H9 (cell line): ENCODE measurements around the gene METTL1. TPM values are rescaled to one million over a fixed set of nuclear protein-coding genes. Genes with fewer than 3 reads are reported as not detected.

Experiments used
- DNase-seq: peaks from one replicate; pipeline ENCODE4 v3.0.0-alpha.2; 2017
- H2AFZ ChIP-seq: one replicate; pipeline ENCODE4 v1.6.1; 2013; ENCODE audit warnings: mild to moderate bottlenecking, low read length, control low read depth, moderate library complexity
- H2AK5ac ChIP-seq: 2 replicates; pipeline ENCODE4 v1.6.1; 2013; ENCODE audit warnings: low read length, control low read depth, mixed read lengths; ENCODE audit not compliant: insufficient read length
- H2BK120ac ChIP-seq: one replicate; pipeline ENCODE4 v1.6.1; 2013; ENCODE audit warnings: low read depth, mild to moderate bottlenecking, low read length, control low read depth, inconsistent platforms; ENCODE audit not compliant: poor library complexity, severe bottlenecking
- H2BK12ac ChIP-seq: 2 replicates; pipeline ENCODE4 v1.6.1; 2013; ENCODE audit warnings: low read length, control low read depth, mixed read lengths, low read depth; ENCODE audit not compliant: insufficient read length
- H2BK15ac ChIP-seq: 2 replicates; pipeline ENCODE4 v1.6.1; 2013; ENCODE audit warnings: low read depth, low read length, control low read depth
- H2BK20ac ChIP-seq: one replicate; pipeline ENCODE4 v1.6.1; 2013; ENCODE audit warnings: low read depth, mild to moderate bottlenecking, low read length, control low read depth, inconsistent platforms; ENCODE audit not compliant: poor library complexity, severe bottlenecking
- H2BK5ac ChIP-seq: 2 replicates; pipeline ENCODE4 v1.6.1; 2013; ENCODE audit warnings: low read length, control low read depth, mixed read lengths; ENCODE audit not compliant: insufficient read length
- H3K14ac ChIP-seq: 2 replicates; pipeline ENCODE4 v1.6.1; 2013; ENCODE audit warnings: low read length, control low read depth; ENCODE audit not compliant: insufficient read depth
- H3K18ac ChIP-seq: 2 replicates; pipeline ENCODE4 v1.6.1; 2013; ENCODE audit warnings: low read depth, mild to moderate bottlenecking, mixed read lengths, low read length, control low read depth; ENCODE audit not compliant: insufficient read length
- H3K23ac ChIP-seq: 2 replicates; pipeline ENCODE4 v1.6.1; 2013; ENCODE audit warnings: low read length, control low read depth, mixed read lengths, low read depth; ENCODE audit not compliant: insufficient read length
- H3K23me2 ChIP-seq: 2 replicates; pipeline ENCODE4 v1.6.1; 2013; ENCODE audit warnings: low read depth, mild to moderate bottlenecking, mixed read lengths, low read length, control low read depth; ENCODE audit not compliant: insufficient read length, poor library complexity, severe bottlenecking
- H3K27ac ChIP-seq: 2 replicates; pipeline ENCODE4 v1.5.1; 2013; ENCODE audit warnings: low read length, control low read depth, mixed read lengths, low read depth; ENCODE audit not compliant: insufficient read length
- H3K27me3 ChIP-seq: 2 replicates; pipeline ENCODE4 v1.6.1; 2013; ENCODE audit warnings: low read length, control low read depth, inconsistent platforms; ENCODE audit not compliant: insufficient read depth
- H3K4ac ChIP-seq: 2 replicates; pipeline ENCODE4 v1.6.1; 2013; ENCODE audit warnings: low read depth, mild to moderate bottlenecking, control low read depth, inconsistent platforms, low read length, moderate library complexity
- H3K4me1 ChIP-seq: 2 replicates; pipeline ENCODE4 v1.6.1; 2013; ENCODE audit warnings: low read length, control low read depth, inconsistent platforms; ENCODE audit not compliant: insufficient read depth
- H3K4me2 ChIP-seq: 2 replicates; pipeline ENCODE4 v1.6.1; 2013; ENCODE audit warnings: low read length, control low read depth, mixed read lengths; ENCODE audit not compliant: insufficient read length, insufficient read depth
- H3K56ac ChIP-seq: 2 replicates; pipeline ENCODE4 v1.6.1; 2013; ENCODE audit warnings: low read depth, mild to moderate bottlenecking, mixed read lengths, low read length, control low read depth; ENCODE audit not compliant: insufficient read length
- H3K79me1 ChIP-seq: 2 replicates; pipeline ENCODE4 v1.6.1; 2013; ENCODE audit warnings: low read depth, mild to moderate bottlenecking, moderate library complexity, low read length, control low read depth, inconsistent platforms; ENCODE audit not compliant: insufficient read depth, poor library complexity, severe bottlenecking
- H3K79me2 ChIP-seq: 2 replicates; pipeline ENCODE4 v1.6.1; 2013; ENCODE audit warnings: low read length, control low read depth, inconsistent platforms; ENCODE audit not compliant: insufficient read depth
- H3K9ac ChIP-seq: 2 replicates; pipeline ENCODE4 v1.6.1; 2013; ENCODE audit warnings: low read length, control low read depth, mixed read lengths; ENCODE audit not compliant: insufficient read length; ENCODE audit errors: extremely low read depth
- H3K9me3 ChIP-seq: one replicate; pipeline ENCODE4 v1.6.1; 2013; ENCODE audit warnings: low read depth, low read length, inconsistent platforms; ENCODE audit not compliant: control insufficient read depth
- H3T11ph ChIP-seq: one replicate; pipeline ENCODE4 v1.6.1; 2013; ENCODE audit warnings: mild to moderate bottlenecking, low read length, control low read depth, inconsistent platforms
- H4K20me1 ChIP-seq: one replicate; pipeline ENCODE4 v1.6.1; 2013; ENCODE audit not compliant: control insufficient read depth, insufficient read length, insufficient read depth
- H4K5ac ChIP-seq: 2 replicates; pipeline ENCODE4 v1.6.1; 2013; ENCODE audit warnings: low read depth, mild to moderate bottlenecking, mixed read lengths, low read length, control low read depth; ENCODE audit not compliant: insufficient read length
- H4K8ac ChIP-seq: replicated peaks from 2 replicates; pipeline ENCODE4 v1.6.1; 2013; ENCODE audit warnings: low read length, control low read depth, mixed read lengths, low read depth; ENCODE audit not compliant: insufficient read length
- H4K91ac ChIP-seq: 2 replicates; pipeline ENCODE4 v1.6.1; 2013; ENCODE audit warnings: low read depth, mild to moderate bottlenecking, moderate library complexity, mixed read lengths, low read length, control low read depth; ENCODE audit not compliant: insufficient read length
- H3K27ac Mint-ChIP-seq, 3 experiments: 2 replicates in 2 of 3; 3 replicates in 1 of 3; pipeline ENCODE4 v1.8.0; 2020 to 2021; ENCODE audit warnings: mixed read lengths in 3 of 3, mild to moderate bottlenecking in 1 of 3, moderate library complexity in 1 of 3
- H3K27me3 Mint-ChIP-seq: 2 replicates; pipeline ENCODE4 v1.8.0; 2021; ENCODE audit warnings: low read depth, mild to moderate bottlenecking, moderate library complexity, mixed read lengths
- H3K36me3 Mint-ChIP-seq, 3 experiments: 2 replicates in 2 of 3; 3 replicates in 1 of 3; pipeline ENCODE4 v1.8.0; 2020 to 2021; ENCODE audit warnings: low read depth in 3 of 3, mixed read lengths in 3 of 3; ENCODE audit not compliant: insufficient read depth in 1 of 3
- H3K4me1 Mint-ChIP-seq, 2 experiments: 2 replicates each; pipeline ENCODE4 v1.8.0; 2020; ENCODE audit warnings: mixed read lengths in 2 of 2
- H3K4me3 Mint-ChIP-seq, 2 experiments: 2 replicates in 1 of 2; 3 replicates in 1 of 2; pipeline ENCODE4 v1.8.0; 2020 to 2021; ENCODE audit warnings: mild to moderate bottlenecking in 2 of 2, mixed read lengths in 2 of 2, moderate library complexity in 1 of 2
- H3K9me3 Mint-ChIP-seq, 2 experiments: 2 replicates in 1 of 2; 3 replicates in 1 of 2; pipeline ENCODE4 v1.8.0; 2020; ENCODE audit warnings: mild to moderate bottlenecking in 2 of 2, mixed read lengths in 2 of 2, moderate library complexity in 1 of 2
- CTCF ChIP-seq: fragments of 200-600 bp; sonication (generic); conservative IDR thresholded peaks from 3 replicates; pipeline ENCODE4 v1.8.0; 2021; ENCODE audit warnings: antibody characterized with exemption, mild to moderate bottlenecking
- WGBS: extraction: QIAGEN DNeasy Blood & Tissue Kit; methylation state at CpG from one replicate; pipeline ENCODE4 v1.1.7; 2013; ENCODE audit warnings: missing lambda C conversion rate, low lambda C conversion rate, mixed read lengths; ENCODE audit not compliant: insufficient read length; ENCODE audit errors: extremely low coverage; 5-methylcytosine and 5-hydroxymethylcytosine counted together
- total RNA-seq: library from RNA; stranded (reverse); gene quantifications from 2 replicates; pipeline ENCODE4 v1.2.1, GENCODE V29; 2021

The METTL1 gene
- total RNA-seq, 1 experiment from 2014 or later = 58.4 TPM

- H3K27me3 ChIP-seq = no peaks in the 10 kb centered on the region
- H3K14ac ChIP-seq = no peak within 1 kb of the TSS; the same call in 1 of the 2 replicates
- H3K4ac ChIP-seq = no peak within 1 kb of the TSS
- Mint-ChIP-seq H3K4me1 (peaks cover 4 to 7% of the 10 kb centered on the region in 2 experiments), H3K27ac (peak within 1 kb of the TSS; percentile 96 to 99 (median 99)), H3K27me3 (no peaks in the 10 kb centered on the region), H3K9me3 (peaks cover 0 to 3% of the 10 kb centered on the region in 2 experiments; a peak in 2 of 5 replicates), H3K36me3 (peaks cover 18 to 36% (median 24%) of the 10 kb centered on the region in 3 experiments), H3K4me3 (peak within 1 kb of the TSS; percentile 100)
- no peak within 1 kb of the TSS for H2BK120ac ChIP-seq
- H3K79me1 ChIP-seq = no peaks in the 10 kb centered on the region
- peak; percentile 93 for TF ChIP-seq CTCF
- peak within 1 kb of the TSS; percentile 33 for H3K4me2 ChIP-seq
- H3K23me2 ChIP-seq = peaks cover 5% of the 10 kb centered on the region
- H3K27ac ChIP-seq = no peak within 1 kb of the TSS
- no peak within 1 kb of the TSS for H2AK5ac ChIP-seq
- no peak within 1 kb of the TSS for H4K5ac ChIP-seq
- no peak within 1 kb of the TSS for H2BK12ac ChIP-seq
- H2AFZ ChIP-seq = no peak within 1 kb of the TSS
- no peaks in the 10 kb centered on the region for H3K4me1 ChIP-seq
- no peak within 1 kb of the TSS for H3K56ac ChIP-seq
- no peak within 1 kb of the TSS for H2BK20ac ChIP-seq
- no peak within 1 kb of the TSS for H3K23ac ChIP-seq
- H3K18ac ChIP-seq = no peak within 1 kb of the TSS
- no peaks in the 10 kb centered on the region for H3K9me3 ChIP-seq
- no peak within 1 kb of the TSS for H4K91ac ChIP-seq
- no peak within 1 kb of the TSS for H3T11ph ChIP-seq
- peak; percentile 95 for DNase-seq
- no peaks in the 10 kb centered on the region for H4K20me1 ChIP-seq
- WGBS = no CpG with 5 or more reads among the region's 45 CpGs
- H2BK15ac ChIP-seq = no peak within 1 kb of the TSS
- H2BK5ac ChIP-seq = no peak within 1 kb of the TSS
- H4K8ac ChIP-seq = no peak within 1 kb of the TSS
- H3K79me2 ChIP-seq = no peaks in the 10 kb centered on the region; the same call in 1 of the 2 replicates
- H3K9ac ChIP-seq = peak within 1 kb of the TSS; percentile 91
Measured at GRCh38 chr12:57782608-57783465, 10.9 kb upstream of the METTL1 start, which contains the start of gene TSFM. TSFM (plus strand) TSS chr12:57782787; CDS start chr12:57782802, 15 bp downstream.
